ENCODE measurements around the gene ONECUT1.

Gene ONECUT1

DNA sequence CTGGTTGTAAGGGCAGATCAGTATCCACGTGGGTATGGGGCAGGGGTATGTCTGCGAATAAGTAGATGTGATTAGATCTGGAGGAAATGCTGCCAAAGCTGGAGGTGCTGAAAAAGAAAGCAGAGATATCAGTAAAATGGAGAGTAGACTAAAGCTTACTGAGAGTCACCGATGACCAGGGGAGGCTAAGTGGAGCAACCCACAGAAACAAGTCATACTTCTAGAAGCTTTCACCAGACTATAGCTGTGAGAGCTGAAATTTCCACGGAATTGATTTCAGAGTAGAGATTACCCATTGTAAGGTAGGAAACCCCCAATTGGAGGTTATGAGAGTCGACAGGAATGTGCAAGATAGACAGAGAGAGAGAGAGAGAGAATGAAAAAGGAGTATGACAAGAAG, 27.5 kb downstream of the ONECUT1 start:
- Histone ChIP-seq H3K27ac (no peak overlapping the region), H3K9me3 (no peaks in the 10 kb centered on the region), H3K36me3 (no peaks in the 10 kb centered on the region), H3K4me3 (no peak overlapping the region), H3K27me3 (peaks cover 0 to 6% of the 10 kb centered on the region in 2 donors), H3K4me1 (no peaks in the 10 kb centered on the region)
- TF ChIP-seq, protein P1, sequence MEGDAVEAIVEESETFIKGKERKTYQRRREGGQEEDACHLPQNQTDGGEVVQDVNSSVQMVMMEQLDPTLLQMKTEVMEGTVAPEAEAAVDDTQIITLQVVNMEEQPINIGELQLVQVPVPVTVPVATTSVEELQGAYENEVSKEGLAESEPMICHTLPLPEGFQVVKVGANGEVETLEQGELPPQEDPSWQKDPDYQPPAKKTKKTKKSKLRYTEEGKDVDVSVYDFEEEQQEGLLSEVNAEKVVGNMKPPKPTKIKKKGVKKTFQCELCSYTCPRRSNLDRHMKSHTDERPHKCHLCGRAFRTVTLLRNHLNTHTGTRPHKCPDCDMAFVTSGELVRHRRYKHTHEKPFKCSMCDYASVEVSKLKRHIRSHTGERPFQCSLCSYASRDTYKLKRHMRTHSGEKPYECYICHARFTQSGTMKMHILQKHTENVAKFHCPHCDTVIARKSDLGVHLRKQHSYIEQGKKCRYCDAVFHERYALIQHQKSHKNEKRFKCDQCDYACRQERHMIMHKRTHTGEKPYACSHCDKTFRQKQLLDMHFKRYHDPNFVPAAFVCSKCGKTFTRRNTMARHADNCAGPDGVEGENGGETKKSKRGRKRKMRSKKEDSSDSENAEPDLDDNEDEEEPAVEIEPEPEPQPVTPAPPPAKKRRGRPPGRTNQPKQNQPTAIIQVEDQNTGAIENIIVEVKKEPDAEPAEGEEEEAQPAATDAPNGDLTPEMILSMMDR (IDR thresholded peaks at IDR 0.05): no peak
- no peak for DNase-seq
- intact Hi-C loops (cut with DNase I; ENCODE audit: low total_unique reads): no loop called here

DNA sequence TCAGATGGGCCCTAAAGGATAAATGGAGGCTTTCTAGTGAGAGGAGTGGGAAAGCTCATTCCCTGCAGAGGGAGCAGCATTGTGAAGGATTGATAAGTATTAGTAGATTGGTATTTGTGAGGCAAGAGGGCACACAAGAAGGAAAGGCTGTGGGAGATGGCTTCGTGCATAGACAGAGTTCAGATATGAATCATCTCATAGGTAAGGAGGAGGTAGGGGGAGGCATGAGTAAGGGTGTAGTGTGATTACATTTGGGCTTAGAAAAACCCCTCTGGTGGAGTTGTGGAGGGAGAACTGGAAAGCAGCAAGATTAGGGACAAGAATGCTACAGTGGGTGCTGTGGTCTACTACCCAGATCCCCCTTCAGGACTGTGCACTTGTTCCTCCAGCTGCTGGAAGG, 29.6 kb downstream of the ONECUT1 start:
- H3K27me3 ChIP-seq: peaks cover 0 to 6% of the 10 kb centered on the region in 2 donors
- intact Hi-C loops (cut with DNase I; ENCODE audit: low total_unique reads): no loop called here
- H3K4me1 ChIP-seq: no peaks in the 10 kb centered on the region
- TF ChIP-seq, protein P1 (IDR thresholded peaks at IDR 0.05): no peak
- no peak overlapping the region for H3K4me3 ChIP-seq
- H3K36me3 ChIP-seq: no peaks in the 10 kb centered on the region
- H3K27ac ChIP-seq: no peak overlapping the region
- no peaks in the 10 kb centered on the region for H3K9me3 ChIP-seq
- no peak for DNase-seq

DNA sequence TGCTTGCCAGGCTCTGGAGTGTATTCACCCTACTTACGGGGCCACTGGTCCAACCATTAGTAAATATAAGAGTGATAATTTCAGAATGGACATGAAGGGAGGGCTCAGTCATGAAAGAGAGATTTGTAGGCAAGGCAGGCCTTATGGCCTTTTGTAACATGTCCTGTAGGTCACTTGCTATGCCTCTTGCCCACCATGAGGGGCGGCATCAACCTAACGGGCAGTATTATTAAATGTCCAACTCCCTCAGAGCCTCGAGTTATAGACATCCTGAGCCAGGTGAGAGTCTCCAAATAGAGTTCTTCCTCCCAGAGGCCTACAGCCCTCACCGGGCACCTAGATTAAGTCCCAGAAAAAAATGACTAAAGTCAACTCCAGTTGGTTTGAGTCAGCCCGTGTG, 30.2 kb downstream of the ONECUT1 start:
- TF ChIP-seq, protein P1 (IDR thresholded peaks at IDR 0.05): no peak
- H3K27me3 ChIP-seq: peaks cover 0 to 6% of the 10 kb centered on the region in 2 donors
- no peaks in the 10 kb centered on the region for H3K4me1 ChIP-seq
- DNase-seq: no peak
- intact Hi-C loops (cut with DNase I; ENCODE audit: low total_unique reads): no loop called here
- no peak overlapping the region for H3K27ac ChIP-seq
- H3K4me3 ChIP-seq: no peak overlapping the region
- no peaks in the 10 kb centered on the region for H3K9me3 ChIP-seq
- no peaks in the 10 kb centered on the region for H3K36me3 ChIP-seq

DNA sequence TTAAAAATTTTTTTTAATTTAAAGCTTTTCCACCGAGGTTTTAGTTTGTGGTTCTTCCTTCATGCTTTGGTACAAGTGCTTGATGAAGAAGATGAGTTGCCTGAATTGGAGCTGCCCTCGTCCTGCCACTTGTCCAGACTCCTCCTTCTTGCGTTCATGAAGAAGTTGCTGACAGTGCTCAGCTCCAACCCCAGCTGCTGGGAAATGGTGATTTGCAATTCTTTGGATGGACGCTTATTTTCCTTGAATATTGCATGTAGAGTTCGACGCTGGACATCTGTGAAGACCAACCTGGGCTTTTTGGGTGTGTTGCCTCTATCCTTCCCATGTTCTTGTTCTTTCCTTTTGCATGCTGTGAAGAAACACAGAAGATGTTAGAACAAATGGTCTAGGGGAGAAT, 32.6 kb downstream of the ONECUT1 start:
- TF ChIP-seq, protein P1 (IDR thresholded peaks at IDR 0.05): no peak
- Histone ChIP-seq H3K27me3 (peaks cover 0 to 15% of the 10 kb centered on the region in 2 donors), H3K4me3 (no peak overlapping the region), H3K9me3 (no peaks in the 10 kb centered on the region), H3K36me3 (no peaks in the 10 kb centered on the region), H3K4me1 (no peaks in the 10 kb centered on the region), H3K27ac (no peak overlapping the region)
- intact Hi-C loops (cut with DNase I; ENCODE audit: low total_unique reads): no loop called here
- no peak for DNase-seq

DNA sequence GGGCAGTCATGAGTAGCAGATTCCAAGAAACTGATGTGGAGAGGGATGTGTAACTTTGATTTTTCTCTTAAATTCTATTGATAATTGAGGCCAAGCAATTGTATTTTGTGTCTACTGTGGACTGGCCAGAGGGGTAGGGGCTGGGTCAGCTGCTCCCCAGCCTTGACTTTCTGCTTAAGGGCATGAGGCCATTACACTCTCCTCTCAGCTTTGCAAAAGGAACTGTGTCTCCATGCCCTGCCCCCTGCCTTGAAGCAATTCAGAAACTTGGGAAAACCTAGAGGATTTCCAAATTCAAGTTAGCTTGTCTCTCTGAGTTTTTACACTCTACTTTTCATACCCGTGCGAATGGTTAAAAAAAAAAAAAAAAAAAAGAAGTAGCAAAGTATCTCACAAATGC, 38.6 kb downstream of the ONECUT1 start:
- DNase-seq: no peak
- TF ChIP-seq, protein P1 (IDR thresholded peaks at IDR 0.05): no peak
- Histone ChIP-seq H3K4me3 (no peak overlapping the region), H3K9me3 (no peaks in the 10 kb centered on the region), H3K27me3 (peaks cover 0 to 35% of the 10 kb centered on the region in 2 donors), H3K4me1 (no peaks in the 10 kb centered on the region), H3K27ac (no peak overlapping the region), H3K36me3 (no peaks in the 10 kb centered on the region)
- intact Hi-C loops (cut with DNase I; ENCODE audit: low total_unique reads): no loop called here

DNA sequence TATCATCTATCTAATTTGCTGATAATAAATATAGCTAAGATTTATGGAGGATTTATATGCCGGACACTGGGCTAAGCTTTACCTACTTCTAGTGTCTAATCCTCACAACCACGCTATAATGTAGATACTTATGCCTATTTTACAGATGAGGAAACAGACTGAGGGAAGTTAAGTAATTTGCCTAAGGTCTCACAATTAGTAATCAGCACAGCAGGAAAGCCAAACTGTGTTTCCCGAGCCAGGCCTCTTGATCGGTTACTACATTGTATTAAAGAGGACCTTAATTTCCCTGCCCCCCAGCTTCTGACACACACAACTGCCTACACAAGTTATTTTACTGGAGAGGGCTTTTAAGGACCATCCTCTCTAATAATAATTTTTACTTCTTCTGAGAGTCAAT, 40.9 kb downstream of the ONECUT1 start:
- Histone ChIP-seq H3K9me3 (no peaks in the 10 kb centered on the region), H3K27ac (no peak overlapping the region), H3K4me1 (no peaks in the 10 kb centered on the region), H3K27me3 (peaks cover 0 to 39% of the 10 kb centered on the region in 2 donors), H3K36me3 (no peaks in the 10 kb centered on the region), H3K4me3 (no peak overlapping the region)
- TF ChIP-seq, protein P1 (IDR thresholded peaks at IDR 0.05): no peak
- intact Hi-C loops (cut with DNase I; ENCODE audit: low total_unique reads): no loop called here
- no peak for DNase-seq

Data from tibial artery (tissue), 4 donors.